Endothelial cell of umbilical vein (primary cell): ENCODE data around the gene CACNA1E. TPM values are rescaled to one million over a fixed set of nuclear protein-coding genes. Genes with fewer than 3 reads are reported as not detected.

Experiments used
- BruUV-seq: library from RNA; stranded (reverse); fragments of 400-500 nt; replicated peaks from 2 replicates; lab custom pipeline; 2021; lab: Mats Ljungman, UMichigan
- CTCF ChIA-PET: fragments of 300-600, 350-600 bp; sonication (Branson Sonifier 250); formaldehyde crosslinking; loops from one replicate; lab custom pipeline; 2021; ENCODE audit warnings: antibody characterized with exemption, inconsistent platforms; lab: Charles Lee
- POLR2A ChIA-PET: fragments of 300-600, 350-600 bp; sonication (Branson Sonifier 250); formaldehyde crosslinking; loops from one replicate; lab custom pipeline; 2021; ENCODE audit warnings: antibody characterized with exemption, inconsistent platforms; lab: Charles Lee
- DNase-seq: peaks from one replicate; pipeline ENCODE4 v3.0.0-alpha.2; 2011; ENCODE audit warnings: low read depth, low spot score
- FAIRE-seq: peaks from 2 replicates; lab custom pipeline; 2011; peaks lifted over from hg19 to GRCh38; lab: Jason Lieb, UNC
- H2AFZ ChIP-seq: 2 replicates; pipeline ENCODE4 v1.6.0; 2012; ENCODE audit warnings: low read depth, low read length, control low read depth, inconsistent platforms
- H3K27ac ChIP-seq: 2 replicates; pipeline ENCODE4 v1.5.1; 2011; ENCODE audit warnings: low read depth, mild to moderate bottlenecking, control low read depth, low read length, moderate library complexity; ENCODE audit not compliant: insufficient read depth
- H3K27me3 ChIP-seq, 2 experiments: 2 replicates each; pipeline versions ENCODE4 v1.6.0 to v1.6.1; 2011; ENCODE audit warnings: low read length in 2 of 2, mixed read lengths in 1 of 2; ENCODE audit not compliant: control insufficient read depth in 2 of 2, insufficient read depth in 2 of 2
- H3K36me3 ChIP-seq, 2 experiments: 2 replicates in 1 of 2; 3 replicates in 1 of 2; pipeline ENCODE4 v1.5.1; 2011; ENCODE audit warnings: low read length in 2 of 2, mild to moderate bottlenecking in 1 of 2, moderate library complexity in 1 of 2; ENCODE audit not compliant: control insufficient read depth in 2 of 2, insufficient read depth in 2 of 2; ENCODE audit errors: extremely low read depth in 1 of 2
- H3K4me1 ChIP-seq: 3 replicates; pipeline ENCODE4 v1.5.1; 2011; ENCODE audit warnings: mild to moderate bottlenecking, low read length; ENCODE audit not compliant: control insufficient read depth, insufficient read depth; ENCODE audit errors: extremely low read depth
- H3K4me2 ChIP-seq: 2 replicates; pipeline ENCODE4 v1.6.1; 2011; ENCODE audit warnings: low read length, control low read depth, mixed read lengths; ENCODE audit not compliant: insufficient read depth
- H3K4me3 ChIP-seq, 3 experiments: fragments of 200-600 bp in 1 of 3; sonication (generic), shearing (Covaris generic) in 1 of 3; replicated peaks in 1 of 3; 2 replicates each; pipeline ENCODE4 v1.5.1; 2011 to 2016; ENCODE audit warnings: control low read depth in 3 of 3, low read length in 3 of 3, mild to moderate bottlenecking in 2 of 3, inconsistent platforms in 1 of 3, low read depth in 1 of 3, moderate library complexity in 1 of 3; ENCODE audit not compliant: insufficient read depth in 1 of 3
- H3K79me2 ChIP-seq: 2 replicates; pipeline ENCODE4 v1.6.0; 2012; ENCODE audit warnings: low read length, inconsistent platforms; ENCODE audit not compliant: control insufficient read depth, insufficient read depth
- H3K9ac ChIP-seq: replicated peaks from 2 replicates; pipeline ENCODE3; 2011; ENCODE audit warnings: low read length, control low read depth; ENCODE audit not compliant: insufficient read depth; ENCODE audit errors: extremely low read depth
- H3K9me1 ChIP-seq: replicated peaks from 3 replicates; pipeline ENCODE4 v1.6.0; 2011; ENCODE audit warnings: mild to moderate bottlenecking, low read length; ENCODE audit not compliant: control insufficient read depth, insufficient read depth; ENCODE audit errors: extremely low read depth
- H3K9me3 ChIP-seq: replicated peaks from 2 replicates; pipeline ENCODE4 v1.5.1; 2012; ENCODE audit warnings: low read length, inconsistent platforms; ENCODE audit not compliant: control insufficient read depth, insufficient read depth
- H4K20me1 ChIP-seq: replicated peaks from 2 replicates; pipeline ENCODE3; 2011; ENCODE audit warnings: mild to moderate bottlenecking, low read length; ENCODE audit not compliant: control insufficient read depth, insufficient read depth; ENCODE audit errors: extremely low read depth
- CTCF ChIP-seq, 2 donors: IDR thresholded peaks; 1 replicate in 1 of 2; 2 replicates in 1 of 2; pipeline ENCODE4 v1.5.1; 2011; ENCODE audit warnings: low read length in 2 of 2, mild to moderate bottlenecking in 2 of 2, moderate library complexity in 2 of 2, control low read depth in 1 of 2, inconsistent platforms in 1 of 2, low read depth in 1 of 2; ENCODE audit not compliant: insufficient read depth in 1 of 2; ENCODE audit errors: extremely low read depth in 1 of 2
- EZH2 ChIP-seq: IDR thresholded peaks from 2 replicates; pipeline ENCODE4 v1.6.1; 2012; ENCODE audit warnings: borderline replicate concordance, low read depth, mild to moderate bottlenecking, moderate library complexity, low read length, inconsistent platforms; ENCODE audit not compliant: severe bottlenecking
- FOS ChIP-seq: IDR thresholded peaks from 2 replicates; pipeline ENCODE4 v1.6.1; 2011; ENCODE audit warnings: mild to moderate bottlenecking, low read length, moderate library complexity, borderline replicate concordance; ENCODE audit not compliant: insufficient read depth
- GATA2 ChIP-seq: IDR thresholded peaks from 2 replicates; pipeline ENCODE4 v1.7.0; 2011; ENCODE audit warnings: low read depth, mild to moderate bottlenecking, moderate library complexity, mixed read lengths, low read length; ENCODE audit not compliant: insufficient read length, insufficient read depth
- JUN ChIP-seq: IDR thresholded peaks from 2 replicates; pipeline ENCODE4 v1.6.1; 2011; ENCODE audit warnings: borderline replicate concordance, low read depth; ENCODE audit not compliant: insufficient read length, insufficient read depth
- MAX ChIP-seq: IDR thresholded peaks from 2 replicates; pipeline ENCODE4 v1.6.1; 2011; ENCODE audit not compliant: insufficient read depth, insufficient read length
- MYC ChIP-seq: IDR thresholded peaks from one replicate; pipeline ENCODE4 v1.6.1; 2011; ENCODE audit warnings: mild to moderate bottlenecking, low read depth, low read length
- POLR2A ChIP-seq: IDR thresholded peaks from 2 replicates; pipeline ENCODE4 v1.6.1; 2012; ENCODE audit warnings: low read depth, mild to moderate bottlenecking, control low read depth, low read length
- POLR2AphosphoS5 ChIP-seq: IDR thresholded peaks from 2 replicates; pipeline ENCODE4 v1.6.1; 2012; ENCODE audit warnings: low read depth, mild to moderate bottlenecking, control low read depth, low read length, moderate library complexity; ENCODE audit not compliant: insufficient read depth
- dilution Hi-C: fragments of 300-500 bp; cut with MboI; formaldehyde crosslinking; loops from one replicate; pipeline ENCODE4 v1.15.0; 2019; ENCODE audit warnings: low sequenced_read_pairs; ENCODE audit not compliant: extremely low pct_ligation_motif_present
- intact Hi-C: fragments of 100-400 bp; cut with micrococcal nuclease; formaldehyde crosslinking; loops from one replicate; pipeline ENCODE4 v1.10.0; 2022
- polyA plus RNA-seq, 4 experiments: library from polyadenylated mRNA; depleted of rRNA in 3 of 4; stranded (reverse) in 3 of 4; unstranded in 1 of 4; fragments of >200 nt; gene quantifications; 2 replicates each; pipeline versions ENCODE4 v1.2.1 to v1.2.3, GENCODE V29; 2011 to 2012; ENCODE audit warnings: missing spikeins in 1 of 4
- total RNA-seq: library from RNA; stranded (reverse); gene quantifications from 2 replicates; pipeline ENCODE4 v1.2.3, GENCODE V29; 2021

CACNA1E gene
- total and polyA plus RNA-seq, 2 donors (not counting 3 experiments of a cell fraction or from before 2014, with no cell fraction given) = not detected

GRCh38 chr1:181493166-181493565 lies 9.8 kb downstream of the CACNA1E start:
- no peak for TF ChIP-seq POLR2A
- TF ChIP-seq MYC = no peak
- no peak for TF ChIP-seq CTCF (IDR thresholded peaks at IDR 0.05; ENCODE audit: extremely low read depth in 1 of 2, insufficient read depth in 1 of 2, low read depth in 1 of 2, low read length in 2 of 2)
- TF ChIP-seq EZH2 = no peak
- no peak for TF ChIP-seq GATA2
- TF ChIP-seq POLR2AphosphoS5 = no peak
- TF ChIP-seq FOS = no peak
- Histone ChIP-seq H3K4me2 (no peak overlapping the region), H3K27me3 (no peaks in the 10 kb centered on the region), H3K9me3 (no peaks in the 10 kb centered on the region), H2AFZ (no peak overlapping the region), H3K9ac (no peak overlapping the region), H4K20me1 (no peaks in the 10 kb centered on the region), H3K27ac (no peak overlapping the region), H3K9me1 (no peaks in the 10 kb centered on the region), H3K4me1 (no peaks in the 10 kb centered on the region), H3K79me2 (no peaks in the 10 kb centered on the region), H3K4me3 (no peak overlapping the region), H3K36me3 (no peaks in the 10 kb centered on the region)
- DNase-seq (no peak), FAIRE-seq (no peak)
- dilution Hi-C loops = no loop called here
- intact Hi-C loops = no loop called here
- ChIA-PET POLR2A (no interaction called here), CTCF (no interaction called here)
- BruUV-seq = no TSS peak

- ChIA-PET CTCF (no interaction called here), POLR2A (no interaction called here)
- FAIRE-seq = no peak
- Histone ChIP-seq H3K36me3 (no peaks in the 10 kb centered on the region), H2AFZ (no peak overlapping the region), H3K79me2 (no peaks in the 10 kb centered on the region), H3K27ac (no peak overlapping the region), H3K4me2 (no peak overlapping the region), H4K20me1 (no peaks in the 10 kb centered on the region), H3K27me3 (no peaks in the 10 kb centered on the region), H3K4me3 (no peak overlapping the region), H3K9me3 (no peaks in the 10 kb centered on the region), H3K9ac (no peak overlapping the region), H3K9me1 (no peaks in the 10 kb centered on the region), H3K4me1 (no peaks in the 10 kb centered on the region)
- no peak for DNase-seq
- TF ChIP-seq MYC (no peak), FOS (no peak), MAX (no peak), GATA2 (no peak), POLR2AphosphoS5 (no peak), EZH2 (no peak), CTCF (IDR thresholded peaks at IDR 0.05; ENCODE audit: extremely low read depth in 1 of 2, insufficient read depth in 1 of 2, low read depth in 1 of 2, low read length in 2 of 2) (no peak), JUN (no peak), POLR2A (no peak)
- BruUV-seq = no TSS peak
- intact Hi-C loops (no loop called here), dilution Hi-C loops (no loop called here)
Observed at GRCh38 chr1:181493885-181494284, 10.6 kb downstream of the CACNA1E start.
